Parathyroid adenoma (tissue), 2 donors: ENCODE results near the gene ZNF441.

Source experiments
- H2AFZ ChIP-seq: fragments of 300-600 bp; sonication (generic); one replicate; pipeline ENCODE4 v1.7.0; 2017; ENCODE audit warnings: antibody characterized with exemption, mild to moderate bottlenecking
- H3K27ac ChIP-seq: fragments of 300-600 bp; sonication (generic); one replicate; pipeline ENCODE4 v1.7.0; 2017
- H3K27me3 ChIP-seq: fragments of 300-600 bp; sonication (generic); one replicate; pipeline ENCODE4 v1.7.0; 2017; ENCODE audit warnings: low read length; ENCODE audit not compliant: control insufficient read depth, insufficient read depth
- H3K36me3 ChIP-seq: fragments of 300-600 bp; sonication (generic); one replicate; pipeline ENCODE4 v1.7.0; 2017; ENCODE audit warnings: low read length; ENCODE audit not compliant: control insufficient read depth, insufficient read depth
- H3K4me1 ChIP-seq: fragments of 300-600 bp; sonication (generic); one replicate; pipeline ENCODE4 v1.7.0; 2017; ENCODE audit warnings: control low read depth
- H3K4me2 ChIP-seq: fragments of 300-600 bp; sonication (generic); one replicate; pipeline ENCODE4 v1.7.0; 2017; ENCODE audit warnings: low read length
- H3K4me3 ChIP-seq: fragments of 300-600 bp; sonication (generic); one replicate; pipeline ENCODE4 v1.7.0; 2017; ENCODE audit warnings: low read depth, low read length
- H3K79me2 ChIP-seq: fragments of 300-600 bp; sonication (generic); one replicate; pipeline ENCODE4 v1.7.0; 2017; ENCODE audit warnings: control low read depth
- H3K9ac ChIP-seq: fragments of 300-600 bp; sonication (generic); one replicate; pipeline ENCODE4 v1.7.0; 2017; ENCODE audit warnings: mild to moderate bottlenecking
- H3K9me3 ChIP-seq: fragments of 300-600 bp; sonication (generic); one replicate; pipeline ENCODE4 v1.7.0; 2017; ENCODE audit warnings: low read length; ENCODE audit not compliant: control insufficient read depth
- CTCF ChIP-seq: fragments of 300-600 bp; sonication (generic); IDR thresholded peaks from one replicate; pipeline ENCODE4 v1.7.0; 2017; ENCODE audit warnings: antibody characterized with exemption, mild to moderate bottlenecking
- donor health status: primary hyperparathyroidism.

Gene ZNF441

GRCh38 chr19:11798391-11799330, 31.9 kb downstream of the ZNF441 start, which contains the start of gene ZNF491:
Gene ZNF491 (plus strand): TSS chr19:11798523. CDS start chr19:11805954, 7,431 bp downstream.
- peaks cover 3% of the 10 kb centered on the region for H3K79me2 ChIP-seq
- H3K27ac ChIP-seq: peak within 1 kb of the TSS; percentile 80
- H3K4me1 ChIP-seq: peaks cover 8% of the 10 kb centered on the region
- H3K4me2 ChIP-seq: peak within 1 kb of the TSS; percentile 90
- no peaks in the 10 kb centered on the region for H3K9me3 ChIP-seq
- H2AFZ ChIP-seq: peak within 1 kb of the TSS; percentile 90
- peak; percentile 51 for TF ChIP-seq CTCF
- no peaks in the 10 kb centered on the region for H3K36me3 ChIP-seq
- H3K9ac ChIP-seq: peak within 1 kb of the TSS; percentile 24
- peak within 1 kb of the TSS; percentile 82 for H3K4me3 ChIP-seq
- H3K27me3 ChIP-seq: no peaks in the 10 kb centered on the region

- no peaks in the 10 kb centered on the region for H3K36me3 ChIP-seq
Measured at GRCh38 chr19:11806354-11807098, 39.7 kb downstream of the ZNF441 start.

GRCh38 chr19:11807099-11807380, 40.2 kb downstream of the ZNF441 start:
- H3K27ac ChIP-seq: no peak overlapping the region
- no peak overlapping the region for H3K4me2 ChIP-seq
- no peaks in the 10 kb centered on the region for H3K36me3 ChIP-seq
- H3K4me1 ChIP-seq: no peaks in the 10 kb centered on the region
- peaks cover 4% of the 10 kb centered on the region for H3K79me2 ChIP-seq
- H3K27me3 ChIP-seq: no peaks in the 10 kb centered on the region
- H3K9me3 ChIP-seq: no peaks in the 10 kb centered on the region
- TF ChIP-seq CTCF: no peak
- H2AFZ ChIP-seq: no peak overlapping the region
- no peak overlapping the region for H3K9ac ChIP-seq
- H3K4me3 ChIP-seq: no peak overlapping the region

More at GRCh38 chr19:11806354-11807098, 39.7 kb downstream of the ZNF441 start:
- no peaks in the 10 kb centered on the region for H3K4me1 ChIP-seq
- no peak for TF ChIP-seq CTCF
- H2AFZ ChIP-seq: no peak overlapping the region
- no peak overlapping the region for H3K4me2 ChIP-seq
- no peaks in the 10 kb centered on the region for H3K27me3 ChIP-seq
- H3K9me3 ChIP-seq: no peaks in the 10 kb centered on the region
- H3K27ac ChIP-seq: no peak overlapping the region
- no peak overlapping the region for H3K9ac ChIP-seq
- no peak overlapping the region for H3K4me3 ChIP-seq
- peaks cover 4% of the 10 kb centered on the region for H3K79me2 ChIP-seq

- no peak for TF ChIP-seq CTCF
- Histone ChIP-seq H3K36me3 (no peaks in the 10 kb centered on the region), H2AFZ (peak overlapping the region; percentile 93), H3K79me2 (peaks cover 16% of the 10 kb centered on the region), H3K9me3 (no peaks in the 10 kb centered on the region), H3K4me1 (peaks cover 22% of the 10 kb centered on the region), H3K4me3 (peak overlapping the region; percentile 98), H3K27me3 (no peaks in the 10 kb centered on the region), H3K4me2 (peak overlapping the region; percentile 97), H3K27ac (peak overlapping the region; percentile 99), H3K9ac (no peak overlapping the region)
Measured at GRCh38 chr19:11813703-11814028, 46.9 kb downstream of the ZNF441 start.
